ENCODE results near the gene SLC26A8.

- TF ChIP-seq POLR2A (IDR thresholded peaks at IDR 0.05; ENCODE audit: low read depth, low read length): no peak
- TF ChIP-seq POLR2AphosphoS5 (IDR thresholded peaks at IDR 0.05; ENCODE audit: low read depth, low read length): no peak
Observed at GRCh38 chr6:36020154-36020553, 4.3 kb downstream of the SLC26A8 start.
